Smooth muscle cell of the brain vasculature (primary cell): ENCODE measurements around the gene EXOC3L1.

Experiments used
- DNase-seq: peaks from one replicate; pipeline ENCODE4 v3.0.0-alpha.2; 2012; ENCODE audit warnings: low read depth, low spot score

Gene EXOC3L1

DNA sequence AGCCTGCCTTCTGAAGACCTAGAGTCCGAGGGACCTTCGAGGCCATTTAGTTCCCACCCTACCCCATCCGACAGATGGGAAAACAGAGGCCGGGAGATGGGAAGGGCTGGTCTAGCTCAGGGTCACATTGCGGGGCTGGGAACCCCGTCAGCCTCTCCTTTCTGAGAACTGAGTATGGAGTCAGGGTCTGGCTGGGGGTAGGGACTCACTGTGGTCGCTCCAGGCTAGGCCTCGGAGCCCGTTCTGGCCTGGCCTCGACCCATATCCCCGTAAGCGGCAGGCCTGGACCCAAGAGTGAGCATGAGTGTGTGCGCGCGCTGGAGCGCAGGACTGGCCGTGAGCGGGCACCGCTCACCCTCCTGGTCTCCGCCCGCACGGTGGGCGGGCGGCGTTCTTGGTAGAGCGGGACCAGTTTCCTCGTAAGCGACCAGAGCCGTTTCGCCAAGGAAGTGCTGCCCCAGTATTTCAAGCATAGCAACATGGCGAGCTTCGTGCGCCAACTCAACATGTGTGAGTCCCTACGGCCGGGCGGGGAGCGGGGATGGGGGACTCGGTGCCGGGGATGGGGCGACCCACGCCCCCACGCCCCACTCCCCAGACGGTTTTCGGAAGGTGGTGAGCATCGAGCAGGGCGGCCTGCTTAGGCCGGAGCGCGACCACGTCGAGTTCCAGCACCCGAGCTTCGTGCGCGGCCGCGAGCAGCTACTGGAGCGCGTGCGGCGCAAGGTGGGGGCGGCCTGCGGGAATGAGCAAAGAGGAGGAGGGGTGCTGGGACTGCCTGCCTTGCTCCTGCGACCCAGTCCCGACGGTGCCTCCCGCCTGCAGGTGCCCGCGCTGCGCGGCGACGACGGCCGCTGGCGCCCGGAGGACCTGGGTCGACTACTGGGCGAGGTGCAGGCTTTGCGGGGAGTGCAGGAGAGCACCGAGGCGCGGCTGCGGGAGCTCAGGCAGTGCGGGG is 24.5 kb downstream of the EXOC3L1 start:
- DNase-seq: no peak

- no peak for DNase-seq
Observed at GRCh38 chr16:67164599-67165061, 25.3 kb downstream of the EXOC3L1 start, which contains the start of gene HSF4. HSF4 (plus strand) TSS chr16:67164745; CDS start chr16:67164812, 67 bp downstream.

GRCh38 chr16:67163999-67164558 is 25.9 kb downstream of the EXOC3L1 start:
- no peak for DNase-seq

- DNase-seq: no peak
Observed at GRCh38 chr16:67163164-67163998, 26.6 kb downstream of the EXOC3L1 start.

DNA sequence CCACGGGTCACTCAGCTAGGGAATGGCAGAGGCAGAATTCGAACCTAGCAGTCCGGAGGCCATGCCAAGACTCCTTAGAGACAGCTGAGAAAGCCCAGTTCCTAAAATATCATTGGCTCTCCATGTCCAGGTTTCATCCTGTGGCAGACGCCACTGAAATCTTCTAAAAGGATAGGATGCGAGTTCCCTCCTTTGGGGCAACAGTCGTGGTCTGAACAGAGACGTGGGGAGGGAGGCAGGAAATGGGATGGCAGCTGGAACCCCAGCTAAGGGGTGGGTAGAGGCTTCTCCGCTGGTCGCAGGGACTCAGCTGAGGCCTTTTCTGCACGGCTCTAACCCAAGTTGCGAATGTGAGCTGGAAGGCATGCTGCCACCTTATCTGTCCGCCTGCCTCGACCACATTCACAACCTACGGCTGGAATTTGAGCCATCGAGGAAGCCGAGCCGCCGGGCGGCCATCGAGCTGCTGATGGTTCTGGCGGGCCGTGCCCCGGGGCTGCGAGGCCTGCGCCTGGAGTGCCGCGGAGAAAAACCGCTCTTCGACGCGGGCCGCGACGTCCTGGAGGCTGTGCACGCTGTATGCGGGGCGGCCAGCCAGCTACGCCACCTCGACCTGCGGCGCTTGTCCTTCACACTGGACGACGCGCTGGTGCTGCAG is 27.3 kb downstream of the EXOC3L1 start:
- no peak for DNase-seq

GRCh38 chr16:67161595-67162058 is 28.3 kb downstream of the EXOC3L1 start:
- DNase-seq: no peak

DNA sequence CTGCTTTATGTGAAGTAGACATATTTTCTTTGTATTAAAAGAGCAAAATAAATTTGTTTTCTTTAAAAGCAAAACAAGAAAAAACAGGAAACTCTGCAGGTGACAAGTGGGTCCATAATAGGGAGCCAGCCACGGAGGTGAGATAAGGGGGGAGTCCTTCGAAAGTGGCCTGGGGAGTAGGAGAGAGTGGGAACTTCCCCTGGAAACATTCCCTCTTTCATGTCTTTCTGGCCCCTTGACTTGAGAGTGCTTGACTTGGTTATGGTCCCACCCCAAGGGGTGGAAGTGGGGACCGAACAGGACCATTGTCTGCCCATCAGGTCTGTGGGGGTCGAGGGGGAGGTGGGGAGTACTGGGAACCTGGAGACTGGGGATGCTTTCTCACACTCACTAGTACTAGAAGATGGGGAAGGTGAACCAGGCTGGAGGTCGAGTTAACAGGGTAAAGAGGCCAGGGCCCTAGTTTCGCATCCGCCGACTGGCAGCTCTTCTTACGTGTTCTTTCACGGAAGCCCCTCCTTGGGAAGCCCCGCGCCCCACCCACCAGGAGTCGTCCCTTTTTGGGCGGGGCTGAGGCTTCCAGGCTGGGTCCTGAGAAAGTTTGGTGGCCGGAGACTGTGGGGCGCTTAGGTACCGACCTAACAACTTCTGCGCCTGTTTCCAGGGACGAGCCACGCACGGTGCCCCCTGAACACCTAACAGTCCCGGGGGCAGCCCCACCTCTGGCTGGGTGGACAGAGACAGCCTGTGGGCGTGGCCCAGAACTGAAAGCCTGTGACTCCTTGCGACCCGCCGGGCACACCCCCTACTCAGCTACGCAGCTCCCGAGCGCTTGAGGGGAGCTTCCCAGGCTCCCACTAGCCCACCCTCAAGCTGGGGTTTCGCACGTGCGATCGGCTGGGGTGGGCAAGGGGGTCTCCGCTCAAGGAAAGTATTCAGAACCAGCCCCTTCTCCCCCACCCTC is 31.0 kb downstream of the EXOC3L1 start:
- no peak for DNase-seq

DNA sequence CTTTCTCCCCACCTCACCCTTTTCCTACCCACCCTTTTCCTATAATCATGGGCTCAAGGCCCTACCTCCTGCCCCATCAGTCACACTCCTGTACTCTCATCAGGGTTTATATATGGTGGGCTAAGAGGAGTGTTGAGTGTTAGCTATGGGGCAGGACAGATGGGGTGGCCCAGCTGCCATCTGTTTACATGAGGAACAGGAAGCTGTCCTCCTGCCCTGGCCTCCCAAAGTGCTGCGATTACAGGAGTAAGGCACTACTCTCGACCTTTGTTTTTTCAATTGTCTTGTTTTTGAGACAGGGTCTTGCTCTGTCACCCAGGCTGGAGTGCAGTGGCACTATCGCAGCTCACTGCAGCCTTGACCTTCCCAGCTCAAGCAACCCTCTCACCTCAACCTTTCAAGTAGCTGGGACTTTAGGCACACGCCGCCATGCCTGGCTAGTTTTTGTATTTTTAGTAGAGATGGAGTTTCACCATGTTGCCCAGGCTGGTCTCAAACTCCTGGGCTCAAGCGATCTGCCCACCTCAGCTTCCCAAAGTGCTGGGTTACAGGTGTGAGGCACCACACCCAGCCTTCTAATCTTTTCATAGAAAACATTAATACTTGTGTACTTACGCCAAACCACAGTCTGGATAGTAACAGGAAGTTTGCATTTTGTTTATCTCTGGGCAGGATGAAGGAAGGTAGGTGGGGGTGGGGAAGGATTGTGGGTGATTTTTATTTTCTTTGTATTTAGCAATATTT is 31.9 kb downstream of the EXOC3L1 start:
- DNase-seq: no peak

- no peak for DNase-seq
Observed at GRCh38 chr16:67157106-67157748, 32.7 kb downstream of the EXOC3L1 start.

DNA sequence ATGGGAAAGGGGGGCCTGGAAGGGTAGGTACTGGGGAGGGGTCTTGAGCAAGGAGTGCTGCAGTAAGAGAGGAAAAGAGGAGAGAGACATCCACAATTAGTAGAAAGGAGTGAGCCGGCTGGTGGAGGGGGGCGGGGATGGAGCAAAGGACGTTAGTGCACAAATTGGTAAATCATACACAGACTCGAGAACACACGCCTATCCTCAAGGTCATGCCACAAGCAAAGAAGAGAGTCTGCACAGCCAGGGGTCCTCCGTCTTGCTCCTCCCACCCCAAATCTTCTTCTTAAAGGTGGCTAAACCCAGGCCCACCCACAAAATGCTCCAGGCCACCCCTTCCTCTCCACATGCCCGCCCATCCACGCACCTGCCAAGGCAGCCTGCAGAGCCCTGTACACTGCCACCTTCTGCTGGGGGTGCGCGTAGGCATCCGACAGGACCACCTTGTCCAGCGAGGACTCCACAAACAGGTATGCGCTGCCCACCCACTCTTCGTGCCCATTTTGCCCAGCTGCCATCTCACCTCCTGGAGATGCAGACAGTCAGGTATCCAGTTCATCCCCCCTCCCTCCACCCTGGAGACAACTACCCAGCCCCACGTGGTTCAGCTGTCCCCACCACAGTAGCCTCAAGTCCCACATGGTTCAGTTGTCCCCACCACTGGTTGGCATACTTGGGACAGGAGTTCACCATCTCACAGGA is 33.6 kb downstream of the EXOC3L1 start:
- DNase-seq: no peak

- no peak for DNase-seq
Observed at GRCh38 chr16:67155295-67156142, 34.4 kb downstream of the EXOC3L1 start.

- no peak for DNase-seq
Observed at GRCh38 chr16:67154578-67155294, 35.2 kb downstream of the EXOC3L1 start.

GRCh38 chr16:67151431-67152097 is 38.4 kb downstream of the EXOC3L1 start:
- no peak for DNase-seq

GRCh38 chr16:67150833-67151396 is 39.0 kb downstream of the EXOC3L1 start, which contains the start of gene B3GNT9:
B3GNT9 (minus strand) TSS chr16:67150998; CDS start chr16:67150485, 513 bp downstream.
- DNase-seq: no peak

GRCh38 chr16:67150047-67150832 is 39.7 kb downstream of the EXOC3L1 start:
- DNase-seq: no peak
